HG02885 (cell line): ENCODE measurements around the gene HSD17B11.
A peak's percentile ranks its signal among the peaks of the same experiment; 100 is the strongest.
"Not testable (repeated sequence)": the region's sequence is repeated elsewhere in the genome, so short reads cannot be mapped to it uniquely, and the experiment has no call there.

ENCODE experiments used
- ATAC-seq: cut with Tn5 transposase; IDR thresholded peaks from one replicate; pipeline ENCODE4 v1.9.1; 2021; ENCODE audit warnings: mild to moderate bottlenecking; ENCODE audit not compliant: unreplicated experiment, poor library complexity

The HSD17B11 gene

GRCh38 chr4:87365348-87365747, 25.6 kb downstream of the HSD17B11 start:
- no peak for ATAC-seq

DNA sequence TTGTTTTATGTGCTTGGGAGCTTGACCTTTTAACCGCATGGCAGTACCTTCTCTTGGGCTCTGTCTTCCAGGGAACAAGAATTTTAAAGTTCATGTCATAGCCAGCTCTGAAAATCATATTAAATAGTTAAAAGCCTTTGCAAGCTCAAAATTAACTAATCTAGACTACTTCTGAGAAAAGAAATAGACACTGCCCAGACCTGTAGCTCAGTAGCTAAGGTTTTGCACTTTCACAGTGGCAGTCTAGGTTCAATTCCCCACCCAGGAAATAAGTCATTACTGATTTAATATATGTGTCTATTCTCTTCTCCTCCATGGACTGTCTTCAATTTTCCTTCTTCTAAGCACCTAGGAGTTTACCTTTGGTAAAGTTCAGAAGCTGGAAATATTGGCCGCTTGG, 27.4 kb downstream of the HSD17B11 start:
- no peak for ATAC-seq

GRCh38 chr4:87360338-87360935, 30.6 kb downstream of the HSD17B11 start:
- ATAC-seq, result no peak

DNA sequence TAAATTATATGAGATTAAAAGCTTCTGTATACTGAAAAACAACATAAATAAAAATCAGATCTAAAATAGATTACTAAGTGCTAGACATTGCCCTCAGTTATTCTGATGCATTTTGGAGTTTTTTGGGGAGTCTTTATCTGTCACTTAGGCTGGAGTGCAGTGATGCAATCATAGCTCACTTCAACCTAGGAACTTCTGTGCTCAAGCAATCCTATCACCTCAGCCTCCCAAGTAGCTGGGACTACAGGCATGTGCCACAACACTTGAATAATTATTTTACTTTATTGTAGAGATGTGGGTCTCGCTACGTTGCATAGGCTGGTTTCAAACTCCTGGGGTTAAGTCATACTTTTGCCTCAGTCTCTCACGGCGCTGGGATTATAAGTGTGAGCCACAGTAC, 31.7 kb downstream of the HSD17B11 start:
- ATAC-seq, result no peak

- ATAC-seq, result no peak
Observed at GRCh38 chr4:87356832-87357526, 34.0 kb downstream of the HSD17B11 start.

DNA sequence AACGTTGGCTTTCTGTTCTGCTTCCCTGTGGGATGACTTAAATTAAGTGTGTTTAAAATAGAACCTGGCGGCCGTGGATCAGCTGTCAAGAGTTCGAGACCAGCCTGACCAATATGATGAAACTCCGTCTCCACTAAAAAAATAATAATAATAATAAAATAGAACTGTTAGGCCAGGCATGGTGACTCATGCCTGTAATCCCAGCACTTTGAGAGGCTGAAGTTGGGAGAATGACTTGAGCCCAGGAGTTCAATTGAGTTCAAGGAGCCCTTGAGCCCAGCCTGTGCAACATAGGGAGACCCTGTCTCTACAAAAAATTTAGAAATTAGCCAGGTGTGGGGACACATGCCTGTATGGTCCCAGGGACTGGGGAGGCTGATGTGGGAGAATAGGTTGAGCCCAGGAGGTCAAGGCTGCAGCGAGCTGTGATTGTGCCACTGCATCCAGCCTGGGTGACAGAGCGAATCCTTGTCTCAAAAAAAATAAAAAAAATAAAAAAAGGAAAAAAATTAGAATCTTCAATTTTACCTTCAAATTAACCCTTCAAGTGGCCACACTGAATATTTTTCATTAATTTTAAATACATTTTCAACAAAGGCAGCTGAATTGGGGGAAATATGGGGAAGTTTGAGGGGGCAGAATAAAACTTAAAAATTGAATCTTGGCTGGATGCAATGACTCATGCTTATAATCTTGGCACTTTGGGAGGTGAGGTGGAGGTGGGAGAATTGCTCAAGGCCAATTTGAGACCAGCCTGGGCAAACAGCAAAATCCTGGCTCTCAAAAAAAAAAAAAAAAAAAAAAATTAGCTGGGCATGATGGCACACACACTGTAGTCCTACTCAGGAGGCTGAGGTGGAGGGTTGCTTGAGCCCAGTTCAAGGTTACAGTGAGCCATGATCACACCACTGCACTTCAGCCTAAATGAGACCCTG, 36.6 kb downstream of the HSD17B11 start:
- no peak for ATAC-seq

DNA sequence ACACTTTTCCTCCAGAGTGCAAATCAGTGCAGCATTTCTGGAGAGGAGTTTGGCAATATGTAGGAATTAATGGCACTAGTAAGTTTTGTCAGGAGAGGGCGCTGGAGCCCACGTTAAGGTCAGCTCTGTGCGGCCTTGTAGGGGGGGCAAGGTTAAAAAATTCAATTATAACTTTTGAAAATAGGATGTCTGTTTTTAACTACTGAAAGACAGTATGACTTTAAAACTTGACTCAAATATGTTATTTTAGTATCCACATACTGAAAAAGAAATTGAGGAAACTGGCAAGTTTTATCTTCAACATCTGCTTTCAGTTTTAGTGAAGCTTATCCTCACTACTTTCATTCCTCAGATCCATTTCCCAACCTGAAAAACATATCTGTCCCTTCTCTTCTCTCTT, 37.4 kb downstream of the HSD17B11 start:
- peak; percentile 90 for ATAC-seq

DNA sequence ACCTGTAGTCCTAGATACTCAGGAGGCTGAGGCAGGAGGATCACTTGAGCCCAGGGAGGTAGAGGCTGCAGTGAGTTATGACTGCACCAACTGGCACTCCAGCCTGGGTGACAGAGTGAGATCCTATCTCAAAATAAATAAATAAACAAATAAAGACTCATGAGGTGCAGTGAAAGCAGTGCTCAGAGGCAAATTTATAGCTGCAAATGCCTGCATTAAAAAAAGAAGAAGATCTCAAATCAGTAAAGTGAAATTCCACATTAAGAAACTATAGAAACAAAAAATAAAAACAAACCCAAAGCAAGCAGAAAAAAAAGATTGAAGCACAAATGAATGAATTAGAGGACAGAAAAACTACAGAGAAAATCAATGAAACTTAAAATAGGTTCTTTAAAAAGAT, 45.8 kb downstream of the HSD17B11 start:
- ATAC-seq, result no peak

DNA sequence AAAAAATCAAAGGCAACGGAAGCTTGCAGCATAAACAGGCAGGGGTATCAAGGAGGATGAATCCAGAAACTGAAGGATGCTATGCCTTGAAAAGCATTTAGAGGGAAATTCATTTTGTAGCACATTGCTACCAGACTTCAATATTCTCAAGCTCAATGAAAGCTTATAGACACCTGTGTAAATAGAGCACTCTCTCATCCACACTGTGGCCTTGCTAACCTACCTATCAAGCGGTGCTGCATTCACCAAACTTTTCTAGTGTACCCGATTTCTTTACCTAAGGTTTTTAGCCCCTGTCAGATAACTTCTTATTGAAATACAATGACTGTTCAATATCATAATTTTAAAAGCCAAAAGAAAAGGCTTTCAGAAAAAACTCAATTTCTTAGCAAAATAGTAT, 48.1 kb downstream of the HSD17B11 start:
- no peak for ATAC-seq

- ATAC-seq, result not testable (repeated sequence)
Observed at GRCh38 chr4:87341954-87342635, 48.9 kb downstream of the HSD17B11 start.

- ATAC-seq, result no peak
Observed at GRCh38 chr4:87339440-87339839, 51.5 kb downstream of the HSD17B11 start.

GRCh38 chr4:87337361-87337760, 53.6 kb downstream of the HSD17B11 start:
- ATAC-seq, result no peak

- ATAC-seq, result no peak
Observed at GRCh38 chr4:87333267-87333666, 57.7 kb downstream of the HSD17B11 start.

DNA sequence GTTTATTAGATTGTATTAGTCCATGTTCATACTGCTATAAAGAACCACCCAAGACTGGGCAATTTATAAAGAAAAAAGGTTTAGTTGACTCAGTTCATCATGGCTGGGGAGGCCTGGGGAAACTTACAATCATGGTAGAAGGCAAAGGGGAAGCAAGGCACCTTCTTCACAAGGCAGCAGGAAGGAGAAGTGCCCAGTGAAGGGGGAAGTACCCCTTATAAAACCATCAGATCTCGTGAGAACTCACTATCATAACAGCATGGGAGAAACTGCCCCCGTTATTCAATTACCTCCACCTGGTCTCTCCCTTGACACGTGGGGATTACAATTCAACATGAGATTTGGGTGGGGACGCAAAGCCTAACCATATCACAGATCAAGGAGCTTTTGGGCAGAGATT, 60.2 kb downstream of the HSD17B11 start:
- no peak for ATAC-seq

DNA sequence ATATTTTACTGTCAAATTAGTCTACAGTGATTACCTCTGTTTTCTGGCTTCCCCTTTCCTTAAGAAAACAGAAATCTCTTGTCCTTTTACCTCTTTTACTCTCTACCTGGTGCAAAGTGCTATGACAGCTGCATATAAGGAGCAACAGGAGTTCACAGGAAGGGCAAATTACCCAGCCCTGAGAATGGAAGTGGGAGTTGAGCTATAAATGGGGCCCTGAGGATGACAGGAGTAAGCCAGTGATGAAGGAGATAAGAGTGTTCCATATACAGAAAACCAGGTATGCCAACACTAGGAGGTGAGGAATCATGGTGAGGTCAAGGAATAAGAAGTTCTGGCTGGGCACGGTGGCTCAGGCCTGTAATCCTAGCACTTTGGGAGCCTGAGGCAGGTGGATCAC, 63.9 kb downstream of the HSD17B11 start:
- no peak for ATAC-seq

GRCh38 chr4:87326460-87326859, 64.5 kb downstream of the HSD17B11 start:
- no peak for ATAC-seq

DNA sequence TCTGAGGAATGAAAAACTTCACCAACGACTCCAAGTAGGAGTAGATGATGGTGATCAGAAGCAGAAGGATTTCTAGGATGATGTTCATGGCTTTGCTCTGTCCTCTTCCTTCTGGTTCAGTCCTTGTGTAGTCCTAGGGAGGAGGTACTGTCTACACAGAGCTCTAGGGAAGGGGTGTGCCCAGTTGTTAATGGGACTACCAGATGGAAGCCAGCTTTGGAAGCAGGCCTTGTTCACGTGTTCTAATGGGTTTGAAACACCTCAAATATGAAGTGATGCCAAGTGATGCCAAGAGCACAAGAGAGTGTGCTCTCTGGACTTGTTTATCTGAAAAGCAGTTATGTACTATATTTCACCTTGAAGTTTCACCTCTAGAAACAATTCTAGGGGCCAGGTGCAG, 68.2 kb downstream of the HSD17B11 start, which contains the start of gene HSD17B13:
TSS of gene HSD17B13 (minus strand) at position 129 of the 400 bp plus-strand sequence. CDS start at position 88, 41 bp downstream.
- no peak for ATAC-seq

GRCh38 chr4:87321888-87322287, 69.1 kb downstream of the HSD17B11 start:
- no peak for ATAC-seq

- ATAC-seq, result peak; percentile 58
Observed at GRCh38 chr4:87317527-87317926, 73.5 kb downstream of the HSD17B11 start.

GRCh38 chr4:87316961-87317360, 74.0 kb downstream of the HSD17B11 start:
- ATAC-seq, result no peak
